ENCODE measurements around the gene CTSZ.

GRCh38 chr20:58967652-58968429, 39.2 kb downstream of the CTSZ start:
- TF ChIP-seq, protein P1, sequence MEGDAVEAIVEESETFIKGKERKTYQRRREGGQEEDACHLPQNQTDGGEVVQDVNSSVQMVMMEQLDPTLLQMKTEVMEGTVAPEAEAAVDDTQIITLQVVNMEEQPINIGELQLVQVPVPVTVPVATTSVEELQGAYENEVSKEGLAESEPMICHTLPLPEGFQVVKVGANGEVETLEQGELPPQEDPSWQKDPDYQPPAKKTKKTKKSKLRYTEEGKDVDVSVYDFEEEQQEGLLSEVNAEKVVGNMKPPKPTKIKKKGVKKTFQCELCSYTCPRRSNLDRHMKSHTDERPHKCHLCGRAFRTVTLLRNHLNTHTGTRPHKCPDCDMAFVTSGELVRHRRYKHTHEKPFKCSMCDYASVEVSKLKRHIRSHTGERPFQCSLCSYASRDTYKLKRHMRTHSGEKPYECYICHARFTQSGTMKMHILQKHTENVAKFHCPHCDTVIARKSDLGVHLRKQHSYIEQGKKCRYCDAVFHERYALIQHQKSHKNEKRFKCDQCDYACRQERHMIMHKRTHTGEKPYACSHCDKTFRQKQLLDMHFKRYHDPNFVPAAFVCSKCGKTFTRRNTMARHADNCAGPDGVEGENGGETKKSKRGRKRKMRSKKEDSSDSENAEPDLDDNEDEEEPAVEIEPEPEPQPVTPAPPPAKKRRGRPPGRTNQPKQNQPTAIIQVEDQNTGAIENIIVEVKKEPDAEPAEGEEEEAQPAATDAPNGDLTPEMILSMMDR (IDR thresholded peaks at IDR 0.05; ENCODE audit: borderline replicate concordance, extremely low read depth, low read length, poor library complexity, severe bottlenecking): no peak
- TF ChIP-seq EZH2 (IDR thresholded peaks at IDR 0.05; ENCODE audit: borderline replicate concordance, low read depth, low read length, severe bottlenecking): no peak

All from DND-41 (cell line).